ENCODE measurements around the gene FFAR2.
"Not testable (repeated sequence)": the region's sequence is repeated elsewhere in the genome, so short reads cannot be mapped to it uniquely, and the experiment has no call there.

Gene FFAR2

DNA sequence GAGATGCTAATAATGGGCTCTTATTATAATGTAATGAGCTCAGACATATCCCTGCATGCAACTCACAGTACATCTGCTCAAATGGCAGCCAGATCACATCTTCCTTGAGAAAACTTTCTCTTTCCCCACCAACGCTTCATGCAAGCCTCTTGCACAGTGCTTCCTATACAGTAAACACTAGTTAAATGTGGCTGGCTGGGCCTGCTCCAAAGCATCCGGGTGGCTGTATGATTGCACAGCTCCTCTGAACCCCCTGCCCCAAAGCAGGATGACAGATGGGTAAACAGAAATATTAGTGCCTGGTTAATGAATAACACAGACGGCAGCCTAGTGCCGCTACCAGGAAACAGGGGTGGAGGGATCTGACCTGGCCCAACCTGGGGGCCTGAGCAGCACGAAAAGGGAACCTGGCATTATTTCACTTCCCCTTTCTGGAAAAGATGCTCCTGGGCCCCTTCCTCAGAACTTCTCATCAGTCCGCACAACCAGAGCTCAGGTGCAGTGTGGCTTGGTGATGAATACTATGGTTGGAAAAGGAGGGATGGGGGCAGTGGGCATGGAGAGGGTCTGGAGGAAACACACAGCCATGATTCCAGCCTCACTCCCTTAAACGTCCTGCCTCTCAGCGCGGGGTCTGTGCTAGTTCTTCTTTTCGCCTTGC lies 10.8 kb downstream of the FFAR2 start:
- DNase-seq (ENCODE audit: low spot score), result no peak
- POLR2A ChIA-PET (ENCODE audit: low non-redundant PET), result no interaction called here
- CTCF ChIA-PET, result interaction anchor here (0.6 kb wide), 2 partner anchors 104 to 208 kb away, joined by 3 to 4 read pairs; no protein-coding TSS in a partner anchor
- no peak overlapping the region for H3K27ac ChIP-seq
- TF ChIP-seq, protein P1, sequence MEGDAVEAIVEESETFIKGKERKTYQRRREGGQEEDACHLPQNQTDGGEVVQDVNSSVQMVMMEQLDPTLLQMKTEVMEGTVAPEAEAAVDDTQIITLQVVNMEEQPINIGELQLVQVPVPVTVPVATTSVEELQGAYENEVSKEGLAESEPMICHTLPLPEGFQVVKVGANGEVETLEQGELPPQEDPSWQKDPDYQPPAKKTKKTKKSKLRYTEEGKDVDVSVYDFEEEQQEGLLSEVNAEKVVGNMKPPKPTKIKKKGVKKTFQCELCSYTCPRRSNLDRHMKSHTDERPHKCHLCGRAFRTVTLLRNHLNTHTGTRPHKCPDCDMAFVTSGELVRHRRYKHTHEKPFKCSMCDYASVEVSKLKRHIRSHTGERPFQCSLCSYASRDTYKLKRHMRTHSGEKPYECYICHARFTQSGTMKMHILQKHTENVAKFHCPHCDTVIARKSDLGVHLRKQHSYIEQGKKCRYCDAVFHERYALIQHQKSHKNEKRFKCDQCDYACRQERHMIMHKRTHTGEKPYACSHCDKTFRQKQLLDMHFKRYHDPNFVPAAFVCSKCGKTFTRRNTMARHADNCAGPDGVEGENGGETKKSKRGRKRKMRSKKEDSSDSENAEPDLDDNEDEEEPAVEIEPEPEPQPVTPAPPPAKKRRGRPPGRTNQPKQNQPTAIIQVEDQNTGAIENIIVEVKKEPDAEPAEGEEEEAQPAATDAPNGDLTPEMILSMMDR (conservative IDR thresholded peaks at IDR 0.05; ENCODE audit: low read depth), result no peak

DNA sequence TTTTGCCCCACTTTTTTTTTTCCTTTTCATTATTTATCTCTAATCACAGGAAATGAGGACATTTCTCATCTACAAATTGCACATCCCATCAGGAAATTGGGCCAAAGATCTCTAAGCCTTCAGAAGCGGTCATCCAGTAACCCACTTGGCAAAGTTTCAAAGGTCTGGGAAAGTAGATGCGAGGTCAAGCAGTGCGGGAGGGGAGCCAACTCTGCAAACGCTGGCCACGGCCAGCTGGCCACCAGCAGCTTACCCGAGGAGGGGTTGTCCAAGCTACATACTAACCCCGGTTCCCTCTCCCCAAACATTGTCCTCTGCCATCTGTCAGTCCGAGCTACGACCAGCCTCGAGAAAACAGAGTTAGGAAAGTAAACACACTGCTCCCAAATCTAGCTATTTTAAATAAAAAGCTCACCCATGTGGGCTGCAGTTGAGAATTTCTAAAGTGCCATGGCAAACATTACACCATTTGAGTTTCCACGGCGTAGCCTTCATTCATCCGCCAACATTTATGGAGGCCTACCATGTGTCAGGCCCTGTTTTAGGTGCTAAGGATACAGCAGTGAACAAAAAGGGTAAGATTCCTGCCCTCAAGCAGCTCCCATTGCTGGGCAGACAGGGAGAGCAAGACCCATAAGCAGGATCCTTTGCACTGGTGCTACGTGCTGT lies 11.5 kb downstream of the FFAR2 start:
- no peak overlapping the region for H3K27ac ChIP-seq
- POLR2A ChIA-PET (ENCODE audit: low non-redundant PET), result no interaction called here
- TF ChIP-seq, protein P1 (conservative IDR thresholded peaks at IDR 0.05; ENCODE audit: low read depth), result no peak
- CTCF ChIA-PET, result interaction anchor here (0.6 kb wide), 1 partner anchor 207 kb away, joined by 3 read pairs; no protein-coding TSS in a partner anchor
- DNase-seq (ENCODE audit: low spot score), result no peak

DNA sequence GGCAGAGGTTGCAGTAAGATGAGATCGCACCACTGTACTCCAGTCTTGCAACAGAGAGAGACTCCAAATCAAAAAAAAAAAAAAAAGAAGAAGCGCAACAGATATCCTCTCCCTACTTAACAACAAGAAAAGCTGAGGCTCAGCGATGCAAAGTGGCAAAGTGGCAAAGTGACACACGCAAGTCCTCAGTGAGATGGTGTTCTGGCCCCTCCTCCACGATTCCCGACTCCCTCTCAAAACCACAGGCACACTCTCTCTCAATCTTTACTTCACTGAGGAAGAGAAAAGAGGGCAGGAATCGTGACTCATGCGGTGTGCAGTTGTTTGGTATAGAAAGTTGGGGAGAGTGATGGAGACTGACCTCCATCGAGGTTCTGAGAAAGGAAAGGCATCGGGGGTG lies 12.6 kb downstream of the FFAR2 start:
- ChIA-PET POLR2A (ENCODE audit: low non-redundant PET) (no interaction called here), CTCF (interaction anchor here (0.6 kb wide), 1 partner anchor 225 kb away, joined by 3 read pairs; no protein-coding TSS in a partner anchor)
- no peak overlapping the region for H3K27ac ChIP-seq
- DNase-seq (ENCODE audit: low spot score), result no peak
- TF ChIP-seq, protein P1 (conservative IDR thresholded peaks at IDR 0.05; ENCODE audit: low read depth), result no peak

DNA sequence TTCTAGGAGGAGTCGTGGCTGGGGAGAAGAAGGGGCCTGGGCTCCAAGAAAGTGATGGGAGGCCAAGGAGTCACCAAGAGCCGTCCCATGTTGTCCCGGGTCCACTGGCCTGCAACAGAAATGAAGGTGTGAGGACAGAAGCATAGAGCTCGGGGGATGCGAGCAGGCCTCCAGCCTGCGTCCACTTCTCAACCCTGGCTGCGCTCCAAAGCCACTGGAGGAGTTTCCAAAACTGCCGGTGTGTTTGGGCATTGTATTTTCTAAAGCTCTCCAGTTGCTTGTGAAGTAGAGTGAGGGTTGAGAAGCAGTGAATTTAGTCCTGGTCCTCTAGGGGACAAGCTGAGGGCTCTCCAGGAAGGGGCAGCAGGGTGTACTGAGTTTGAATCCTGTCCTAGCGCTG lies 13.0 kb downstream of the FFAR2 start:
- POLR2A ChIA-PET (ENCODE audit: low non-redundant PET), result no interaction called here
- H3K27ac ChIP-seq, result no peak overlapping the region
- CTCF ChIA-PET, result interaction anchor here (0.6 to 0.7 kb wide), 2 partner anchors 42 to 226 kb away, joined by 3 to 5 read pairs; no protein-coding TSS in a partner anchor
- TF ChIP-seq, protein P1 (conservative IDR thresholded peaks at IDR 0.05; ENCODE audit: low read depth), result no peak
- no peak for DNase-seq (ENCODE audit: low spot score)

DNA sequence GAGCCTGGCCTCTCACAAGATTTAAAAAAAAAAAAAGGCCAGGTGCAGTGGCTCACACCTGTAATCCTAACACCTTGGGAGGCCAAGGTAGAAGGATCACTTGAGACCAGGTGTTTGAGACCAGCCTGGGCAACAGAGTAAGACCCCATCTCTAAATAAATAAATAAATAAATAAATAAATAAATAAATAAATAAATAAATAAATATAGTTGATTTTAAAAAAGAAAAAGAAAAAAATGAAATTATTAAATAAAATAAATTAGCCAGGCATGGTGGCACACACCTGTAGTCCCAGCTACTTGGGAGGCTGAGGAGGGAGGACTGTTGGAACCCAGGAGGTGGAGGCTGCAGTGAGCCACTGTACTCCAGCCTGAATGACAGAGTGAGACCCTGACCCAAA lies 13.7 kb downstream of the FFAR2 start:
- H3K27ac ChIP-seq, result not testable (repeated sequence)

DNA sequence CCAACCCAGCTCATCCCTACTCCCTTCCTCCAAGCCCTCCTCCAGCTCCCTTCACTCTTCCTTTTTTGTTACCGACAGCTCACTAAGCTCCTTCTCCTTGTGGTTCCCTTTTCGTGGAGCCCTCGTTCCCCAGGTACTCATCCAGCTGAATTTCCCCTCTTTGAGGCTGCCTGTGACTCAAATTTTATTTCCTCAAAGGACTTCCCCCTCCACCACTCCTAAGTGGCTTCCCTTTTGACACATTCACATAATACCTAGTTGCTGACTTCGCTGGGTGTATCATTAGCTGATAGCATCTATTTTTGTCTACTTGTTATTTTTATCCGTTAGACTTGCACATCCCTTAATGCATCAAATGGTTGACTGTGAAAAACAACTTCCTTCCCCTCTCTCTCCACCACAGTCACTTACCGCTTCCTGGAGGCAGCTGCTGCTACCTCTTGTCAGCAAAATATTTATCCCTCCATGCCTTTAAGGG lies 14.5 kb downstream of the FFAR2 start:
- CTCF ChIA-PET, result interaction anchor here (1.0 to 1.3 kb wide), 2 partner anchors 32 to 110 kb away, joined by 4 to 5 read pairs; no protein-coding TSS in a partner anchor
- no peak for DNase-seq (ENCODE audit: low spot score)
- TF ChIP-seq, protein P1 (conservative IDR thresholded peaks at IDR 0.05; ENCODE audit: low read depth), result no peak
- H3K27ac ChIP-seq, result no peak overlapping the region
- POLR2A ChIA-PET (ENCODE audit: low non-redundant PET), result no interaction called here

More for the DNA sequence above, 13.7 kb downstream of the FFAR2 start:
- DNase-seq (ENCODE audit: low spot score); POLR2A ChIA-PET (ENCODE audit: low non-redundant PET): not testable (repeated sequence)
- CTCF ChIA-PET, result interaction anchor here (0.7 to 1.0 kb wide), 3 partner anchors 16 to 109 kb away, joined by 4 to 5 read pairs (median 4); no protein-coding TSS in a partner anchor

DNA sequence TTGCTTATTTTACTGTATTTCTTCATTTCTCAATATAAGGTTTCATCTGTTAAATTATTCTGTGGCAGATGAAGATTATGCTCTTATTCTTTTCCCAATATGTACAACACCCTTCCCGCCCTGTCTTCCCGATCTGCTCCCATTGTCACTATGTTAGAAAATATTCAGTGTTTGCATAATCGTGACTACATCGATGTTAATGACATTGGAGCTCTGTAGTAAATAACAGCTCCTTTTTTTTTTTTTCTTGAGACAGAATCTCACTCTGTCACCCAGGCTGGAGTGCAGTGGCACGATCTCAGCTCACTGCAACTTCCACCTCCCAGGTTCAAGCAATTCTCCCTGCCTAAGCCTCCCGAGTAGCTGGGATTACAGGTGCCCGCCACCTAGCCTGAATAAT lies 14.9 kb downstream of the FFAR2 start:
- POLR2A ChIA-PET (ENCODE audit: low non-redundant PET); DNase-seq (ENCODE audit: low spot score); H3K27ac ChIP-seq: not testable (repeated sequence)
- CTCF ChIA-PET, result interaction anchor here (1.0 to 1.3 kb wide), 2 partner anchors 32 to 111 kb away, joined by 4 to 5 read pairs; no protein-coding TSS in a partner anchor
